HG02970 (cell line): ENCODE data around the gene TMEM63C.

Experiments
- ATAC-seq: cut with Tn5 transposase; IDR thresholded peaks from one replicate; pipeline ENCODE4 v1.9.1; 2021; ENCODE audit warnings: mild to moderate bottlenecking, moderate library complexity, moderate number of reproducible peaks; ENCODE audit not compliant: unreplicated experiment, low FRiP score

Gene TMEM63C

GRCh38 chr14:77249286-77249685, 67.7 kb downstream of the TMEM63C start:
- no peak for ATAC-seq

GRCh38 chr14:77250927-77251326, 69.3 kb downstream of the TMEM63C start:
- ATAC-seq: no peak

- no peak for ATAC-seq
Measured at GRCh38 chr14:77251870-77252269, 70.3 kb downstream of the TMEM63C start.

- no peak for ATAC-seq
Measured at GRCh38 chr14:77253333-77254190, 72.0 kb downstream of the TMEM63C start.

GRCh38 chr14:77256694-77257093, 75.1 kb downstream of the TMEM63C start:
- no peak for ATAC-seq

GRCh38 chr14:77257700-77258099, 76.1 kb downstream of the TMEM63C start:
- no peak for ATAC-seq

- no peak for ATAC-seq
Measured at GRCh38 chr14:77258566-77258965, 77.0 kb downstream of the TMEM63C start.

GRCh38 chr14:77259025-77259715, 77.6 kb downstream of the TMEM63C start:
- no peak for ATAC-seq

- no peak for ATAC-seq
Measured at GRCh38 chr14:77260199-77260598, 78.6 kb downstream of the TMEM63C start.

- ATAC-seq: no peak
Measured at GRCh38 chr14:77260631-77261030, 79.0 kb downstream of the TMEM63C start.

GRCh38 chr14:77264466-77265186, 83.0 kb downstream of the TMEM63C start:
- ATAC-seq: no peak

- ATAC-seq: no peak
Measured at GRCh38 chr14:77265187-77265515, 83.6 kb downstream of the TMEM63C start.

GRCh38 chr14:77265561-77266335, 84.2 kb downstream of the TMEM63C start:
- ATAC-seq: no peak

- ATAC-seq: no peak
Measured at GRCh38 chr14:77266336-77266735, 84.7 kb downstream of the TMEM63C start.

GRCh38 chr14:77267937-77268699, 86.5 kb downstream of the TMEM63C start:
- no peak for ATAC-seq

GRCh38 chr14:77268989-77269600, 87.5 kb downstream of the TMEM63C start:
- ATAC-seq: no peak

GRCh38 chr14:77270361-77271112, 88.9 kb downstream of the TMEM63C start:
- ATAC-seq: no peak

GRCh38 chr14:77271113-77271710, 89.6 kb downstream of the TMEM63C start, which contains the start of gene NGB:
Gene NGB (minus strand): TSS chr14:77271206. CDS start chr14:77270937, 269 bp downstream.
- no peak for ATAC-seq
